ENCODE data around the gene DDAH2. TPM values are rescaled to one million over a fixed set of nuclear protein-coding genes. Genes with fewer than 3 reads are reported as not detected.

The DDAH2 gene
- total and polyA plus RNA-seq, 12 donors, result 35.2 to 117 (median 54.2) TPM

DNA sequence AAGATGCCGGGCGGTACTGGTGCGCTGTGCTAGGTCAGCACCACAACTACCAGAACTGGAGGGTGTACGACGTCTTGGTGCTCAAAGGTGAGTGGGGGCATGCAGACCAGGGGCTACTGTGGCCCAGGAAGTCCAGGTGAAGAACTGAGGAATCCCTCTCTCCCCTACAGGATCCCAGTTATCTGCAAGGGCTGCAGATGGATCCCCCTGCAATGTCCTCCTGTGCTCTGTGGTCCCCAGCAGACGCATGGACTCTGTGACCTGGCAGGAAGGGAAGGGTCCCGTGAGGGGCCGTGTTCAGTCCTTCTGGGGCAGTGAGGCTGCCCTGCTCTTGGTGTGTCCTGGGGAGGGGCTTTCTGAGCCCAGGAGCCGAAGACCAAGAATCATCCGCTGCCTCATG, 21.4 kb downstream of the DDAH2 start:
- no peaks in the 10 kb centered on the region for H3K9me3 ChIP-seq
- intact Hi-C loops (cut with DNase I), result no loop called here
- DNase-seq (no peak), ATAC-seq (no peak)
- no peak overlapping the region for H3K4me3 ChIP-seq
- H3K27ac ChIP-seq, result no peak overlapping the region
- no peaks in the 10 kb centered on the region for H3K36me3 ChIP-seq
- 89 to 91% methylated on average over 10 of the region's 10 CpGs for WGBS, 2 donors
- TF ChIP-seq, protein P1, sequence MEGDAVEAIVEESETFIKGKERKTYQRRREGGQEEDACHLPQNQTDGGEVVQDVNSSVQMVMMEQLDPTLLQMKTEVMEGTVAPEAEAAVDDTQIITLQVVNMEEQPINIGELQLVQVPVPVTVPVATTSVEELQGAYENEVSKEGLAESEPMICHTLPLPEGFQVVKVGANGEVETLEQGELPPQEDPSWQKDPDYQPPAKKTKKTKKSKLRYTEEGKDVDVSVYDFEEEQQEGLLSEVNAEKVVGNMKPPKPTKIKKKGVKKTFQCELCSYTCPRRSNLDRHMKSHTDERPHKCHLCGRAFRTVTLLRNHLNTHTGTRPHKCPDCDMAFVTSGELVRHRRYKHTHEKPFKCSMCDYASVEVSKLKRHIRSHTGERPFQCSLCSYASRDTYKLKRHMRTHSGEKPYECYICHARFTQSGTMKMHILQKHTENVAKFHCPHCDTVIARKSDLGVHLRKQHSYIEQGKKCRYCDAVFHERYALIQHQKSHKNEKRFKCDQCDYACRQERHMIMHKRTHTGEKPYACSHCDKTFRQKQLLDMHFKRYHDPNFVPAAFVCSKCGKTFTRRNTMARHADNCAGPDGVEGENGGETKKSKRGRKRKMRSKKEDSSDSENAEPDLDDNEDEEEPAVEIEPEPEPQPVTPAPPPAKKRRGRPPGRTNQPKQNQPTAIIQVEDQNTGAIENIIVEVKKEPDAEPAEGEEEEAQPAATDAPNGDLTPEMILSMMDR (IDR thresholded peaks at IDR 0.05), result no peak
- H3K27me3 ChIP-seq, result peaks cover 0 to 5% (median 0%) of the 10 kb centered on the region in 7 donors
- H3K4me1 ChIP-seq, result peaks cover 0 to 16% (median 5%) of the 10 kb centered on the region in 9 donors

DNA sequence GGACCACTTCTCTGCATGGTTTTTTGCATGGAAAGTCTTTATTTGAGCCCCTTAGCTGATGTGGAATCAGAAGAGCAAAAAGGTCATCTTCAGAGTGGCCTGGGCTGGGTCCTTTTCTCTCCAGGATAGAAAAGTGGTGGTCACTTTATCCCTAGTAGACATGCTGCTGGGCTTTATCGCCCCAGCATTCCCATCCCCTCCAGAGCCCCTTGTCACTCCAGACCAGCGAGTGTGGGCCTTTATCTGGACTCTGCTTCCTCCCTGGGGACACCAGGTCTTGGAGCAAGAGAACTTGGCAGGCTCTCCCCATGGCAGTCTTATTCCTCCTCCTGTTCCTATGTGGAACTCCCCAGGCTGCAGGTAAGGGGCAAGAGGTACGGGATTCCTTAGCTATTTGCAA, 22.5 kb downstream of the DDAH2 start, which contains the start of gene LY6G6F:
Gene LY6G6F (plus strand): TSS at position 268 of the 400 bp plus-strand sequence. CDS start 41 bp downstream, at position 309.
- Histone ChIP-seq H3K27me3 (peaks cover 0 to 5% (median 0%) of the 10 kb centered on the region in 7 donors), H3K4me3 (no peak within 1 kb of the TSS), H3K4me1 (peaks cover 7 to 23% (median 12%) of the 10 kb centered on the region in 9 donors), H3K36me3 (no peaks in the 10 kb centered on the region), H3K27ac (no peak within 1 kb of the TSS), H3K9me3 (no peaks in the 10 kb centered on the region)
- DNase-seq, result no peak
- WGBS, 2 donors, result 25 to 36% methylated on average over 3 of the region's 3 CpGs
- no peak for ATAC-seq
- TF ChIP-seq, protein P1 (IDR thresholded peaks at IDR 0.05), result no peak
- intact Hi-C loops (cut with DNase I), result no loop called here

DNA sequence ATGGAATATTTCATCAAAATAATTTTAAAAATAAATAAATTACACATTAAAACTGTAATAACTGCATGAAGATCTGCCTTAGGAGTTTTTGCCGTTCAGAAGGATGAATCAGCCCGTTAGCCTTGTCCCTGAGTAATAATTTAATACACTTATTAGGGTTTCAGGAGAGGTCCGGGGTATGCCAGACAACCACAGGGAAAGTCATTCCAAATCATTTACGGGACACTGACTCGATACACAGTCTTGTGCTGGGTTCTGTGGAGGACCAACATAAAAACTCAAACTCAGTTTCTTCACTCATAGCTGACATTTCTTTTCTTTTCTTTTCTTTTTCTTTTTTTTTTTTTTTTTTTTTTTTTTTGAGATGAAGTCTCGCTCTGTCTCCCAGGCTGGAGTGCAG, 23.2 kb downstream of the DDAH2 start:
- H3K36me3 ChIP-seq, result peaks cover 0 to 4% (median 0%) of the 10 kb centered on the region in 9 donors
- no peaks in the 10 kb centered on the region for H3K9me3 ChIP-seq
- no peak overlapping the region for H3K27ac ChIP-seq
- peaks cover 0 to 5% (median 0%) of the 10 kb centered on the region in 7 donors for H3K27me3 ChIP-seq
- DNase-seq (no peak), ATAC-seq (no peak)
- intact Hi-C loops (cut with DNase I), result no loop called here
- WGBS, 2 donors, result 89 to 95% methylated on average over 6 of the region's 6 CpGs
- H3K4me3 ChIP-seq, result no peak overlapping the region
- TF ChIP-seq, protein P1 (IDR thresholded peaks at IDR 0.05), result no peak
- H3K4me1 ChIP-seq, result peaks cover 11 to 24% (median 19%) of the 10 kb centered on the region in 9 donors

DNA sequence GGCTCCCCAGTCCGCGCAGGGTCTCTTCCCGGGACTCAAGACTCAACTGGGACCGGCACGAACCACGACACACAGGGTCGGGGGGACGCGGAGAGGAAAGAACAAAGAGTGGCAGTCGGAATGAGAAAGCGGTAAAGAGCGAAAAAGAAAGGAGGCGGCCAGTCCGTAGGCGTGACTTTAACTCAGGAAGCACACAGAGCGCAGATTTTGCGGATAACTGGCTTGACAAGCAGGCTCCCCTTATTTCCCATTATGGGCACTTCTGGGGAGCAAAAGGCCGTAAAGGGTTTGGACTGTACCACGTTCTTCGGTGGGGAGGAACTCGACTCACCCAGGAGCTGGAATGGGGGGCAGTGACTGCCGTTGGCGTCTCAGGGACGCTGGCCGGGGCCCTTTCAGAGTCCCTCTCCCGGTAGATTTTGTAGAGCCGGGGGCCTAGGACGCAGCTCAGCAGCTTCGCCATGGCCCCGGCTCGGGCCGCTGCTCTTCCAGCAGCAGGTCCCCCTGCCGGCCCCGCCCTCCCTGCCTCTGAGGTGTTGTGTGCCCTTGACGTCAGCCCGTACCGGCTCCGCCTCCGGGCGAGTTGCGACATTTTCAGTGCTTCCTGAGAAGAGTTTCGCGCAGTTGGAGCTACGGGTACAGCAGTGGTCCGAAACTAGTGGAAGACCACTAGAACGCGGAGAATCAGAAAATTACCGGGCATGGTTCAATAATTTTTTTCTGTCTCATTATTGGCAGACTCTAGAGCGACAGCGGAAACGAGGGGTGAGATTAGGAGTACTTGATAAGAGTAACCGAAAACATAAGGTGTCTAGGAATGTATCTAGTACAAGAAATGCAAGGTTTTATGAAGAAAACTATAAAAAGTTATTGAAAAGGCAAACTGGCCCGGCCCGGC, 26.0 kb downstream of the DDAH2 start, which contains the start of gene ABHD16A:
Gene ABHD16A (minus strand): TSS at position 506 of the 898 bp plus-strand sequence. CDS start 43 bp downstream, at position 463.
- ATAC-seq (peak; percentile 98 to 99 (median 99)), DNase-seq (peak; percentile 99)
- intact Hi-C loops (cut with DNase I), result no loop called here
- peak within 1 kb of the TSS; percentile 56 to 89 (median 78) for H3K4me3 ChIP-seq
- H3K4me1 ChIP-seq, result peaks cover 11 to 32% (median 22%) of the 10 kb centered on the region in 9 donors
- H3K27ac ChIP-seq, result peak within 1 kb of the TSS; percentile 91 to 99 (median 96)
- H3K9me3 ChIP-seq, result no peaks in the 10 kb centered on the region
- H3K36me3 ChIP-seq, result peaks cover 0 to 33% (median 11%) of the 10 kb centered on the region in 9 donors
- TF ChIP-seq, protein P1 (IDR thresholded peaks at IDR 0.05), result peak in 3 of 9 donors; percentile 12 to 28 (median 27)
- WGBS, 2 donors, result 0 to 1% methylated on average over 53 to 54 of the region's 54 CpGs
- no peaks in the 10 kb centered on the region for H3K27me3 ChIP-seq

Measured in heart right ventricle (tissue), 16 donors.